DOHH2 (cell line): Measurements from ENCODE around the gene URB1.

Source experiments
- EZH2phosphoT487 ChIP-seq: fragments of 200-600 bp; sonication (generic); IDR thresholded peaks from 2 replicates; pipeline ENCODE4 v1.6.1; 2017; ENCODE audit warnings: borderline replicate concordance, mild to moderate bottlenecking, antibody characterized with exemption, low read length, moderate library complexity, mixed read lengths
- TF ChIP-seq, protein P1 (sequence below): fragments of 200-600 bp; sonication (generic); IDR thresholded peaks from one replicate; pipeline ENCODE4 v1.5.1; 2014; ENCODE audit warnings: antibody characterized with exemption, mild to moderate bottlenecking, low read depth, low read length; ENCODE audit not compliant: poor library complexity, severe bottlenecking

DNA sequence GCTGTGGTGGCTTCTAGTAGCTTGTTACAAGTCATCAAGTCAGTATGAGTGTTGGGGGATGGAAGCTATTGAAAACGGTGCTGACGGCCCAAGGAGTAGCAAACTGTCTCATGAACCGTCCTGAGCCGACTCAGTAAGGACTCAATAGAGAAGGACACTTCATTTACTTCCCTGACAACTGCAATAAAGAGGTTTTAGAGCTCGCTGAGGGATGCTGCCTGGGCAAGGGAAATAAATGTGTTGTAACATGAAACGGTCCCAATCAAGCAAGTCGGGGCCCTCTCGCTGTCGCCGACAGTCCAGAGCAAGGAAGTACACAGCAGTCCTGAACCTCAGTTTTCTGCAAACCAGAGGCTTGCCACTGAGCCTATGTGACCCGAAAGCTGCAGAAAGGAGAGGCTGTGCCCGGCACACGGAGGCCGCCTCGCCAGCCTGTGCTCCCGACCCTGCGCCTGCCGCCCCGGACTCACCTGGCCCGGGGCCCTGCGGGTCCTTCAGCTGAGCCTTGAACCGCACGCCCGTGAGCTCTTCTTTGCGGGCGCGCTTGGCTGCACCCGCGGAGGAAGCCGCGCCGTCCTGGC lies 423 bp downstream of the URB1 start:
- TF ChIP-seq, protein P1, sequence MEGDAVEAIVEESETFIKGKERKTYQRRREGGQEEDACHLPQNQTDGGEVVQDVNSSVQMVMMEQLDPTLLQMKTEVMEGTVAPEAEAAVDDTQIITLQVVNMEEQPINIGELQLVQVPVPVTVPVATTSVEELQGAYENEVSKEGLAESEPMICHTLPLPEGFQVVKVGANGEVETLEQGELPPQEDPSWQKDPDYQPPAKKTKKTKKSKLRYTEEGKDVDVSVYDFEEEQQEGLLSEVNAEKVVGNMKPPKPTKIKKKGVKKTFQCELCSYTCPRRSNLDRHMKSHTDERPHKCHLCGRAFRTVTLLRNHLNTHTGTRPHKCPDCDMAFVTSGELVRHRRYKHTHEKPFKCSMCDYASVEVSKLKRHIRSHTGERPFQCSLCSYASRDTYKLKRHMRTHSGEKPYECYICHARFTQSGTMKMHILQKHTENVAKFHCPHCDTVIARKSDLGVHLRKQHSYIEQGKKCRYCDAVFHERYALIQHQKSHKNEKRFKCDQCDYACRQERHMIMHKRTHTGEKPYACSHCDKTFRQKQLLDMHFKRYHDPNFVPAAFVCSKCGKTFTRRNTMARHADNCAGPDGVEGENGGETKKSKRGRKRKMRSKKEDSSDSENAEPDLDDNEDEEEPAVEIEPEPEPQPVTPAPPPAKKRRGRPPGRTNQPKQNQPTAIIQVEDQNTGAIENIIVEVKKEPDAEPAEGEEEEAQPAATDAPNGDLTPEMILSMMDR, result no peak
- TF ChIP-seq EZH2phosphoT487, result no peak
